ENCODE data around the gene ZHX3.

DNA sequence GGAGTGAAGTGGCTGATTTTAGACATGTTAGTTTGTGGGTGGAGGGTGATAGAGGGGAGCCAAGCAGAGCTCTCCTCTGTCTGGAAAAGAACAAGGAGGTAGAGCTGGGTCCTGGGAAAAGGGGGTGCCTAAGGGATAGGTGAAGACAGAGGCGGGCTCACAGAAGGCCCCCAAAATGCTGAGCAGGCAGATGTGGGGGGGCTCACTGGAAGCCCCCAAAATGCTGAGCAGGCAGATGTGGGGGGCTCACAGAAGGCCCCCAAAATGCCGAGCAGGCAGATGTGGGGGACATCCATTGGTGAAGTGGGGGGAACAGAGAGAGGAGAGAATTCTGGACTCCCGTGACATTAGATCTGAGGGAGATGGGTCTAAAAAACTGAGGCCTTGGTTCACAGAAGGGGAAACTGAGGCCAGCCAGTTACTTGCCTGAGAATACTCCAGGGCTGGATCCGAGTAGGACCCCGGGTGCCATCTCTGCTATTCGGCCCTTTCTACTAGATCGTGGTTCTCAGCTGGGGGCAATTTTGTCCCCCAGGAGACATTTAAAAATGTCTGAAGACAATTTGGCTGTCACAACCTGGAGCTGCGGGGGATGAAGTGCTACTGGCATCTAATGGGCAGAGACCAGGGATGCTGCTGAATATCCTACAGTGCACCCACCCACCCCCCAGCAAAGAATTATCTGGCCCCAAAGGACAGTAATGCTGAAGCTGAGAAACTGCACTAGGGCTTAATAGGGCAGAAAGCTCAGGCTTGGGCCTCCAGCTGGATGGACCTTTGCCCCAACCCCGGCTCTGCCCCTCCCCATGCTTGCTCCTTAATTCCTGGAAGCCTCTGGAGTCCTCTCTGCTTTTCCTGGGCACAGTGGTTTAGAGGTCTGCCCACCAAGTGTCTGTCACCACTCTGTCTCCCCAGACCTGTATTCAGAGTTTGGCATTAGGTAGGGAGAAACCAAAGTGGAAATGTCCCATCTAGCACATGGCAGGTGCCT lies 25.2 kb upstream of the ZHX3 start:
- TF ChIP-seq CTCF (IDR thresholded peaks at IDR 0.05; ENCODE audit: insufficient read depth, low read length) (no peak), REST (IDR thresholded peaks at IDR 0.05; ENCODE audit: insufficient replicate concordance, low read depth) (no peak), SPI1 (IDR thresholded peaks at IDR 0.05; ENCODE audit: borderline replicate concordance, low read depth) (no peak), POLR2AphosphoS5 (IDR thresholded peaks at IDR 0.05; ENCODE audit: low read depth) (no peak)
